Activated CD8-positive, alpha-beta memory T cell treated with anti-CD3 and anti-CD28 coated beads, Interleukin-2, amount 10 ng/mL, durations not matched to agents 7 days and 5 days (primary cell): ENCODE measurements around the gene PANK3. TPM values are rescaled to one million over a fixed set of nuclear protein-coding genes. Genes with fewer than 3 reads are reported as not detected.

Experiments used
- ATAC-seq: fragments of 150-1000 bp; cut with Tn5 transposase; one replicate; pipeline ENCODE4 v1.10.0; 2021; ENCODE audit warnings: moderate library complexity
- CTCF ChIA-PET: fragments of 350-600 bp; sonication (Branson Sonifier 250); formaldehyde crosslinking; loops from one replicate; lab custom pipeline; 2021; ENCODE audit warnings: antibody characterized with exemption; lab: Charles Lee
- DNase-seq: peaks from one replicate; pipeline ENCODE4 v3.0.0-alpha.2; 2020
- H3K27ac Mint-ChIP-seq: one replicate; pipeline ENCODE4 v1.8.0; 2021; ENCODE audit warnings: mild to moderate bottlenecking, mixed read lengths
- H3K27me3 Mint-ChIP-seq: one replicate; pipeline ENCODE4 v1.8.0; 2021; ENCODE audit warnings: mixed read lengths
- H3K36me3 Mint-ChIP-seq: one replicate; pipeline ENCODE4 v1.8.0; 2021; ENCODE audit warnings: mild to moderate bottlenecking, mixed read lengths
- H3K4me1 Mint-ChIP-seq: one replicate; pipeline ENCODE4 v1.8.0; 2021; ENCODE audit warnings: mixed read lengths
- H3K4me3 Mint-ChIP-seq: one replicate; pipeline ENCODE4 v1.8.0; 2021; ENCODE audit warnings: mild to moderate bottlenecking, moderate library complexity, mixed read lengths
- H3K9me3 Mint-ChIP-seq: one replicate; pipeline ENCODE4 v1.8.0; 2022; ENCODE audit warnings: low read depth, mixed read lengths
- microRNA-seq: library from miRNA; unstranded; fragments of <30 nt; microRNA quantifications from one replicate; pipeline ENCODE4 v1.2.0, GENCODE V29; 2022
- total RNA-seq, 2 experiments: library from RNA; stranded (reverse); gene quantifications; one replicate each; pipeline ENCODE4 v1.2.3, GENCODE V29; 2021

The PANK3 gene
- total RNA-seq, 2 experiments from 2014 or later, result 47.9 to 55.7 TPM

DNA sequence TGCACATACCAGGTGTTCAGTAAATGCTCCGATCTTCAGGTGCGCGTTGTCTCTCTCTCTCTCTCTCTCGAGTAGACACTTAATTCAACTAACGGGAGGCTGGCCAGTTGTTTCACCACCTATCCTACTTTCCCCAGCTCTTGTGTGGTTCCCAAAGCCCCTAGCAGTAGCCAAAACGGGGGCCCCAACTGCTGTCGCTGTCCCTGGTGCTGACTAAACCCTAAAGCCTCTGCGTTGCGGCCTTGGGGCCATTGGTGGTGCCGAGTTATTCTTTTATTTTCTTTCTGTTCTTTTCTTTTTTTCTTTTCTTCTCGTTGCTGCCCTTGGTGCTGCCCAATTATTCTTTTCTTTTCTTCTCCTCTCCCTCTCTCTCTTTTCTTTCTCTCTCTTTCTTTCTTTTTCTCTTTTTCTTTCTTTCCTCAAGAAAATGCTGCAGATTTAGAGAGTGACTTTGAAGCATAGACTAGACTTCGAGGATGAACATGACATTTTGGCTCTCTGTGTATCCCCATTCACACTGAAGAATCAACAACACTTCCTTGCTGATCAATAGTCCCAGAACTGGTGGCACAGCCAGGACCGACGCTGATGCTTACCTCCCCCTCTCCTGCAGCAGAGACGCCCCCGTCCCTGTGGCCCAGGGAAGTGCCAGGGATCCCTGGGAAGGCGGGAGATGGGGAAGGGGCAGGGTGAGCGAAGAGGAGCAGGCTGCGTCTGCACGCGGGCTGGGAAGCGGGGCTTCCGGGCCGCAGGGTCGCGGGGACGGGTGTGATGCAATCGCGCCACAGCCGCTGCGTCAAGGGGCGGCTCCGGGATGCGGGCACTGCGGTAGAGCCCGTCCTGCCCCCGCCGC lies 50.4 kb downstream of the PANK3 start, which contains the start of gene FBLL1:
TSS of gene FBLL1 (plus strand) at position 785 of the 853 bp plus-strand sequence. CDS start 200 bp downstream, outside the sequence.
- CTCF ChIA-PET, result no interaction called here
- Mint-ChIP-seq H3K9me3 (no peaks in the 10 kb centered on the region), H3K4me3 (peak within 1 kb of the TSS; percentile 52), H3K27ac (no peak within 1 kb of the TSS), H3K36me3 (peaks cover 8% of the 10 kb centered on the region), H3K4me1 (peaks cover 11% of the 10 kb centered on the region), H3K27me3 (peaks cover 45% of the 10 kb centered on the region)
- ATAC-seq, result peak; percentile 39
- peak; percentile 49 for DNase-seq

DNA sequence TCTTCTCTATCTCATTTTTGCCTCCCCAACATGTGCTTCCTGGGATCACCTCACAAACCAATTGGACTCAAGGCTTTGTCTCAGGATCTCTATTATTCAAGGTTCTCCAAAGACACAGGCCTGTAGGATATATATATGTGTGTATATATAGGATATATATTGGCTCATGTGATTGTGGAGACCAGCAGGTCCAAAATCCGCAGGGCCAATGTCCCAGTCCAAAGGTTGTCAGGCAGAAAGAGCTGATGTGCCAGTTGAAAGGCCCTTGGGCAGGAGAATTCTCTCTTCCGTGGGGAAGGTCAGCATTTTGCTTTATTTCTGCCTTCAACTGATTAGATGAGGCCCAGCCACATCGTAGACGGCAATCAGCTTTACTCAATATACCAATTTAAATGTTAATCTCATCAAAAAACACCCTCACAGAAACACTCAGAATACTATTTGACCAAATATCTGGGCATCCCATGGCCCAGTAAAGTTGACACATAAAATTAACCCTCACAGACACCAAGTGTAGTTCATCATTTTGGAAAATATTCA lies 51.3 kb downstream of the PANK3 start:
- Mint-ChIP-seq H3K4me1 (peaks cover 11% of the 10 kb centered on the region), H3K36me3 (peaks cover 8% of the 10 kb centered on the region), H3K27me3 (peaks cover 40% of the 10 kb centered on the region), H3K9me3 (no peaks in the 10 kb centered on the region), H3K27ac (no peak overlapping the region), H3K4me3 (no peak overlapping the region)
- DNase-seq, result no peak
- ATAC-seq, result no peak
- CTCF ChIA-PET, result no interaction called here

DNA sequence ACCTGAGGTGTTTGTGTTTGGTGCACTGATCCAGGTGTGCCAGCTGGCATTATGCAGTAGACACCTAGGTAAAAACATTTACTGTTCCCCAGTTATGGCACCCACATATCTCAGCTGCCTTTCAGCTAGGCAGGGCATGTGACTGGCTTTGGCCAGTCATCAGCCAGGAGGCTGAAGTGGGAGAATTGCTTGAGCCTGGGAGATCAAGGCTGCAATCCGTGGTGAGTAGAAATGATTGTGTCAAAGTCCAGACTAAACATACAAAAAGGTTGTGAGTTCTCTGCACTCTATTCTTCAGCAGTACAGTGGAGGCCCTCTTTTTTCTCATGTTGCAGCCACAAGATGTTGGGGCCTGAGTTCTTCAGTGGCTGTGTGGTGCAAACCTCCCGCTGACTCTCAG lies 53.3 kb downstream of the PANK3 start:
- no peak overlapping the region for H3K27ac Mint-ChIP-seq
- DNase-seq (no peak), ATAC-seq (no peak)
- CTCF ChIA-PET, result no interaction called here
- no peak overlapping the region for H3K4me3 Mint-ChIP-seq
- no peaks in the 10 kb centered on the region for H3K9me3 Mint-ChIP-seq
- H3K27me3 Mint-ChIP-seq, result peaks cover 29% of the 10 kb centered on the region
- H3K36me3 Mint-ChIP-seq, result peaks cover 11% of the 10 kb centered on the region
- peaks cover 11% of the 10 kb centered on the region for H3K4me1 Mint-ChIP-seq

DNA sequence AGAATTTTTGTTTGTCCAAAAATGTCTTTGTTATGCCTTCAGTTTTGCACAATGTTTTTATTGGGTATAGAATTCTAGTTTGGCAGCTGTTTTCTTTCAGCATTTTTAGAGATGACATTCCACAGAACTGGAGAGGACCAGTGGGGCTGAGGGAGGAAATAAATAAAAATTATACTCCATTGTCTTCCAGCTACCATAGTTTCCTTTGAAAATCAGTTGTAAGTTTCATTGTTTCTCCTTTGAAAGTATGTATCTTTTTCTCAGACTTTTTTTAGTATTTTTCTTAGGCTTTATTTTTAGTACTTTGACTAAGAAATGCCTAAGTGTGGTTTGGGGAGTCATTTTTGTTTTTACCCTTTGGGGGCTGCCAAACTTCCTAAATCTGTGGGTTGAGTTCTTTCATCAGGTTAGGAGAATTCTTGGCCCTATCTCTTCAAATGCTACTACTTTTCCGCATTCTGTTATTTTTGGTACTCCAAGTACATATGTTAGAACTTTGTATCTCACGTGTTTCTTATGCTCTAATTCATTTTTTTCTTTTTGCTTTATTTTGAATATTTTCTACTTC lies 65.2 kb downstream of the PANK3 start:
- no peak for ATAC-seq
- no peaks in the 10 kb centered on the region for H3K27me3 Mint-ChIP-seq
- H3K4me1 Mint-ChIP-seq, result no peaks in the 10 kb centered on the region
- CTCF ChIA-PET, result no interaction called here
- no peak overlapping the region for H3K4me3 Mint-ChIP-seq
- DNase-seq, result no peak
- no peak overlapping the region for H3K27ac Mint-ChIP-seq
- peaks cover 79% of the 10 kb centered on the region for H3K36me3 Mint-ChIP-seq
- peaks cover 8% of the 10 kb centered on the region for H3K9me3 Mint-ChIP-seq

DNA sequence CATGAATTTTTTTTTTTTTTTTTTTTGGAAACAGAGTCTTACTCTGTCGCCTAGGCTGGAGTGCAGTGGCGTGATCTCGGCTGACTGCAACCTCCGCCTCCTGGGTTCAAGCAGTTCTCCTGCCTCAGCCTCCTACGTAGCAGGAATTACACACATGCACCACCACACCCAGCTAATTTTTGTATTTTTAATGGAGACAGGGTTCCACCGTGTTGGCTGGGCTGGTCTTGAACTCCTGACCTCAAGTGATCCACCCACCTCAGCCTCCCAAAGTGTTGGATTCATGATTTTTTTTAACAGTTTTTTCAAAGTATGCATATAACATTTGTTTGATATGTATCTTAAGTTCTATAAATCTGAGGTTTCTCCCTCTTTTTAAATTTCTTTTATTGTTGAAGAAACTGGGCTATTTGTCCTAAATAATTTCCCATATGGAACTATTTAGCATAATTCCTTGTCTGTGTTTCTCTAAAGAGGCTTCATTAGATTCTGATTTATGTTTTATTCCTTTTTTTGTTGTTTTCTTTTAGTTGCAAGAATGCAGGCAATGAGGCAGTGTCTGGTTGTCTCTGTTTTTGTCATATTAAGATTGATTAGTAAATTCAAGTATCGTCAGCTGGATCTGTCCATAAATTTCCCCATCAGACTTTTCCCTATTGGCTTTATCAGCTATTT lies 76.5 kb downstream of the PANK3 start:
- no peaks in the 10 kb centered on the region for H3K9me3 Mint-ChIP-seq
- CTCF ChIA-PET, result interaction anchor here (0.7 kb wide), 1 partner anchor 93 kb away, joined by 4 read pairs; no protein-coding TSS in a partner anchor

More for the DNA sequence above, 76.5 kb downstream of the PANK3 start:
- Mint-ChIP-seq H3K4me1 (no peaks in the 10 kb centered on the region), H3K36me3 (peaks cover 41% of the 10 kb centered on the region), H3K27ac (no peak overlapping the region), H3K27me3 (no peaks in the 10 kb centered on the region), H3K4me3 (no peak overlapping the region)
- ATAC-seq (no peak), DNase-seq (no peak)

Small RNA genes lying within 50 kb of the gene (microRNA-seq; reads per million reads assigned to microRNA genes)
- gene MIR103A1 (not detected), gene MIR103B1 (not detected)

Other genes with a start within 250 kb of the PANK3 start
- gene RARS1, start 92.9 kb downstream of the PANK3 start, total RNA-seq, result 10 to 100 TPM; 64.4 to 81.5 TPM
- not detected for gene FBLL1, start 50.1 kb downstream of the PANK3 start, total RNA-seq